ENCODE measurements around the gene CES3.

CES3 gene

DNA sequence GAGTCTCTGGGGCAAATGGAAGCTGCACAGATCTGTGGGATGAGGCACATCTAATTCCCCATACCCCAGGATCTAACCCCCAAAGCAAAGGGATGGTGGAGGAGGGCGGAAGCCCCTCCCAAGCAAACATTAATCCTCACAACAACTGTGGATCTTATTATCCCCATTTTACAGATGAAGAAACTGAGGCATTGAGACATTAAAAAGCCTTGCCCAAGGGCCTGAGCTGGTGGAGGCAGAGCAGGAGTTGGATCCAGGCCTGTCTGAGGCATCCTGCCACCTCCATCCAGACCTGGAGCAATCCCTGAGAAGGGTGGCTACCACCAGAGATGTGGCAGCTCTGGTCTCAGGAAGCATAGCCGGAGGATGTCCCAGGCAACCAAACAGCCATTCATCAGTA lies 50.2 kb downstream of the CES3 start:
- peaks cover 13% of the 10 kb centered on the region for H3K4me1 ChIP-seq (ENCODE audit: insufficient read depth, low read length, severe bottlenecking)
- TF ChIP-seq, protein P1, sequence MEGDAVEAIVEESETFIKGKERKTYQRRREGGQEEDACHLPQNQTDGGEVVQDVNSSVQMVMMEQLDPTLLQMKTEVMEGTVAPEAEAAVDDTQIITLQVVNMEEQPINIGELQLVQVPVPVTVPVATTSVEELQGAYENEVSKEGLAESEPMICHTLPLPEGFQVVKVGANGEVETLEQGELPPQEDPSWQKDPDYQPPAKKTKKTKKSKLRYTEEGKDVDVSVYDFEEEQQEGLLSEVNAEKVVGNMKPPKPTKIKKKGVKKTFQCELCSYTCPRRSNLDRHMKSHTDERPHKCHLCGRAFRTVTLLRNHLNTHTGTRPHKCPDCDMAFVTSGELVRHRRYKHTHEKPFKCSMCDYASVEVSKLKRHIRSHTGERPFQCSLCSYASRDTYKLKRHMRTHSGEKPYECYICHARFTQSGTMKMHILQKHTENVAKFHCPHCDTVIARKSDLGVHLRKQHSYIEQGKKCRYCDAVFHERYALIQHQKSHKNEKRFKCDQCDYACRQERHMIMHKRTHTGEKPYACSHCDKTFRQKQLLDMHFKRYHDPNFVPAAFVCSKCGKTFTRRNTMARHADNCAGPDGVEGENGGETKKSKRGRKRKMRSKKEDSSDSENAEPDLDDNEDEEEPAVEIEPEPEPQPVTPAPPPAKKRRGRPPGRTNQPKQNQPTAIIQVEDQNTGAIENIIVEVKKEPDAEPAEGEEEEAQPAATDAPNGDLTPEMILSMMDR (IDR thresholded peaks at IDR 0.05; ENCODE audit: low read length): no peak
- TF ChIP-seq EZH2 (IDR thresholded peaks at IDR 0.05; ENCODE audit: borderline replicate concordance, low read length): no peak
- H3K79me2 ChIP-seq (ENCODE audit: insufficient read depth, low read length): no peaks in the 10 kb centered on the region
- no peak overlapping the region for H3K27ac ChIP-seq (ENCODE audit: low read depth, low read length, poor library complexity, severe bottlenecking)
- H2AFZ ChIP-seq (ENCODE audit: low read length): no peak overlapping the region
- no peaks in the 10 kb centered on the region for H3K9me3 ChIP-seq (ENCODE audit: low read length)
- H3K9ac ChIP-seq (ENCODE audit: low read length): no peak overlapping the region
- H3K36me3 ChIP-seq (ENCODE audit: insufficient read depth, low read length): no peaks in the 10 kb centered on the region; the same call in 1 of the 2 replicates
- H3K4me2 ChIP-seq (ENCODE audit: low read length): no peak overlapping the region
- no peaks in the 10 kb centered on the region for H3F3A ChIP-seq (ENCODE audit: insufficient read depth, low read length)
- no peaks in the 10 kb centered on the region for H3K9me2 ChIP-seq (ENCODE audit: low read depth, low read length)
- no peak overlapping the region for H3K4me3 ChIP-seq (ENCODE audit: low read depth, low read length, poor library complexity, severe bottlenecking)
- 0 out of 2 replicates have a peak, but pooled peaks cover 4% of the 10 kb centered on the region for H3K27me3 ChIP-seq (ENCODE audit: insufficient read depth, low read length)
- H4K20me1 ChIP-seq (ENCODE audit: insufficient read depth, low read length): no peaks in the 10 kb centered on the region

GRCh38 chr16:67013233-67013822 lies 52.3 kb downstream of the CES3 start:
- Histone ChIP-seq H3K27ac (ENCODE audit: low read depth, low read length, poor library complexity, severe bottlenecking) (no peak overlapping the region), H2AFZ (ENCODE audit: low read length) (no peak overlapping the region), H4K20me1 (ENCODE audit: insufficient read depth, low read length) (no peaks in the 10 kb centered on the region), H3K9me2 (ENCODE audit: low read depth, low read length) (no peaks in the 10 kb centered on the region), H3F3A (ENCODE audit: insufficient read depth, low read length) (no peaks in the 10 kb centered on the region), H3K27me3 (ENCODE audit: insufficient read depth, low read length) (0 out of 2 replicates have a peak, but pooled peaks cover 4% of the 10 kb centered on the region), H3K9ac (ENCODE audit: low read length) (peak overlapping the region; percentile 40; the same call in 1 of the 2 replicates), H3K4me3 (ENCODE audit: low read depth, low read length, poor library complexity, severe bottlenecking) (peak overlapping the region; percentile 55), H3K36me3 (ENCODE audit: insufficient read depth, low read length) (no peaks in the 10 kb centered on the region; the same call in 1 of the 2 replicates), H3K4me2 (ENCODE audit: low read length) (peak overlapping the region; percentile 71), H3K9me3 (ENCODE audit: low read length) (no peaks in the 10 kb centered on the region), H3K79me2 (ENCODE audit: insufficient read depth, low read length) (no peaks in the 10 kb centered on the region), H3K4me1 (ENCODE audit: insufficient read depth, low read length, severe bottlenecking) (peaks cover 13% of the 10 kb centered on the region)
- TF ChIP-seq, protein P1 (IDR thresholded peaks at IDR 0.05; ENCODE audit: low read length): no peak
- TF ChIP-seq EZH2 (IDR thresholded peaks at IDR 0.05; ENCODE audit: borderline replicate concordance, low read length): no peak

DNA sequence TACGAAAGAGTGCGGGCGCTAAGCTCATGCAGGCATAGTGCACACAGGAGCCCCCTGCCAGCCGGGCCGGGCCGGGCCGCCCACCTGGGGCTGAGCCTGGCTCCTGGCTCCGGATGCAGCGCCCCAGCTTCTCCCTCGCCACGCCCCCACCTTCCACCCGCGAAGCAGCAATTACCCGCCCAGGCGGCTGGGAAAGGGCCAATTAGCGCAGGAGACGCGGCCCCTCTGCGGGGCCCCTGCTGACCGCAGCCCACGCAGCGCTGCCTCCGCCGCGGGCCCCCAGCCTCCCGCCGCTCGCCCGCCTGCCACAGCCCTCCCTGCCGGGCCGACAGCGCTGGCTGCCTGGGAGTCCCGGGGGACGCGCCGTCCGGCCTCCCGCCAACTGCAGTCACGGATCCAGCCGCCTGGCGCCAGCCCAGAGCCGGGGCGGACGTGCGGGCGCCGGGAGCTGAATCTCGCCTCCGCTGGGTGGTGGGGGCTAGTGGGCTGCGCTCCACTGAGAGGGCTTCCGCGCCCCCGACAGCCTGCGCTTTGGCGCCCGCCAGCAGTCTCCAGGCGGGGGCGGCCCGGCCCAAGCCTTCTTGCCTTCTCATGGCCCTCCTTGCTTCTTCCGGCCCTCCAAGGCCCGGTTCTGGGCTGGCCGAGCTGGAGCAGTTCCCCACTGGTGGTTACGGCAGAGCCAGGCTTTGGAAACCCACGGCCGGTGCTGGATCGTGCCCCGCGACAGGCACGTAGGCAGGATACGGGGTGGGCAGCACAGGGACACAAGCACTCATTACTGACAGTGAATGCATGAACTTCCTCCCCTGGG lies 53.0 kb downstream of the CES3 start:
- Histone ChIP-seq H3F3A (ENCODE audit: insufficient read depth, low read length) (no peaks in the 10 kb centered on the region), H4K20me1 (ENCODE audit: insufficient read depth, low read length) (no peaks in the 10 kb centered on the region), H3K4me1 (ENCODE audit: insufficient read depth, low read length, severe bottlenecking) (peaks cover 13% of the 10 kb centered on the region), H3K9me2 (ENCODE audit: low read depth, low read length) (no peaks in the 10 kb centered on the region), H3K27me3 (ENCODE audit: insufficient read depth, low read length) (0 out of 2 replicates have a peak, but pooled peaks cover 4% of the 10 kb centered on the region), H3K9ac (ENCODE audit: low read length) (peak overlapping the region; percentile 40; the same call in 1 of the 2 replicates), H3K4me2 (ENCODE audit: low read length) (peak overlapping the region; percentile 71), H3K9me3 (ENCODE audit: low read length) (no peaks in the 10 kb centered on the region), H3K79me2 (ENCODE audit: insufficient read depth, low read length) (no peaks in the 10 kb centered on the region), H2AFZ (ENCODE audit: low read length) (no peak overlapping the region), H3K4me3 (ENCODE audit: low read depth, low read length, poor library complexity, severe bottlenecking) (peak overlapping the region; percentile 55), H3K27ac (ENCODE audit: low read depth, low read length, poor library complexity, severe bottlenecking) (no peak overlapping the region), H3K36me3 (ENCODE audit: insufficient read depth, low read length) (no peaks in the 10 kb centered on the region; the same call in 1 of the 2 replicates)
- TF ChIP-seq, protein P1 (IDR thresholded peaks at IDR 0.05; ENCODE audit: low read length): no peak
- TF ChIP-seq EZH2 (IDR thresholded peaks at IDR 0.05; ENCODE audit: borderline replicate concordance, low read length): no peak
